H1 (cell line): ENCODE measurements around the gene CDC14B. TPM values are rescaled to one million over a fixed set of nuclear protein-coding genes. Genes with fewer than 3 reads are reported as not detected.

Experiments used
- ASH2L ChIP-seq: fragments of 200-600, 300-600 bp; sonication (generic); IDR thresholded peaks from one replicate; pipeline ENCODE4 v1.7.1; 2017; ENCODE audit warnings: low read length
- ATF2 ChIP-seq: IDR thresholded peaks from 2 replicates; pipeline ENCODE4 v1.6.1; 2012; ENCODE audit warnings: low read length, inconsistent platforms
- BCL11A ChIP-seq, 2 experiments: IDR thresholded peaks; one replicate each; pipeline ENCODE4 v1.6.1; 2011; ENCODE audit warnings: low read depth in 2 of 2, low read length in 2 of 2, mild to moderate bottlenecking in 2 of 2
- CHD7 ChIP-seq: fragments of 300-600 bp; sonication (generic); IDR thresholded peaks from 2 replicates; pipeline ENCODE4 v1.7.1; 2012; ENCODE audit warnings: low read length, moderate library complexity, mild to moderate bottlenecking, inconsistent platforms; ENCODE audit not compliant: insufficient replicate concordance
- MAFK ChIP-seq: IDR thresholded peaks from 2 replicates; pipeline ENCODE4 v1.6.1; 2012; ENCODE audit warnings: low read depth, mild to moderate bottlenecking, improper control_type of control experiment, low read length
- SAP30 ChIP-seq: fragments of 300-600 bp; sonication (generic); IDR thresholded peaks from 2 replicates; pipeline ENCODE4 v1.7.1; 2012; ENCODE audit warnings: low read length, moderate library complexity, mild to moderate bottlenecking, inconsistent platforms; ENCODE audit not compliant: insufficient read depth, insufficient replicate concordance
- SP2 ChIP-seq: IDR thresholded peaks from 2 replicates; pipeline ENCODE4 v1.6.1; 2012; ENCODE audit warnings: mild to moderate bottlenecking, low read length, inconsistent platforms
- TAF7 ChIP-seq: optimal IDR thresholded peaks from 2 replicates; pipeline ENCODE3; 2011; ENCODE audit warnings: low read depth, mild to moderate bottlenecking, inconsistent platforms, low read length, moderate library complexity, borderline replicate concordance
- TBP ChIP-seq: IDR thresholded peaks from 2 replicates; pipeline ENCODE4 v1.6.1; 2011; ENCODE audit warnings: low read depth, low read length, improper control_type of control experiment
- TEAD4 ChIP-seq: IDR thresholded peaks from 2 replicates; pipeline ENCODE4 v1.6.1; 2012; ENCODE audit warnings: low read depth, low read length, inconsistent platforms, mixed read lengths
- polyA plus RNA-seq, 7 experiments: library from polyadenylated mRNA; depleted of rRNA in 3 of 7; stranded (reverse) in 5 of 7; unstranded in 2 of 7; fragments of >200 nt in 5 of 7; fragments of 200-250 nt in 2 of 7; gene quantifications; 1 replicate in 5 of 7; 2 replicates in 1 of 7; 4 replicates in 1 of 7; pipeline versions ENCODE4 v1.2.1 to v1.2.3, GENCODE V29; 2011 to 2013; ENCODE audit warnings: missing spikeins in 2 of 7, mixed read lengths in 2 of 7
- total RNA-seq: library from RNA; stranded (reverse); fragmentation: NEBNext Ultra II Directional; extraction: Animal tissue kit (Norgen Biotek cat#: 25700); gene quantifications from 2 replicates; pipeline ENCODE4 v1.2.1, GENCODE V29; 2021

CDC14B gene
- total and polyA plus RNA-seq, 2 of the 8 experiments (the other 6 are each of a cell fraction or from before 2014, with no cell fraction given), result 17.2 to 44.6 TPM

GRCh38 chr9:96581301-96581700 is 38.3 kb downstream of the CDC14B start (continued):
- TF ChIP-seq CHD7 (no peak), ASH2L (no peak), TBP (no peak), MAFK (no peak), TEAD4 (no peak), SAP30 (no peak), ATF2 (no peak), BCL11A (IDR thresholded peaks at IDR 0.05; ENCODE audit: low read depth in 2 of 2, low read length in 2 of 2) (no peak), TAF7 (no peak), SP2 (no peak)
